ENCODE measurements around the gene WSCD2. TPM values are rescaled to one million over a fixed set of nuclear protein-coding genes. Genes with fewer than 3 reads are reported as not detected.

The WSCD2 gene
- total RNA-seq, 4 donors from 2014 or later = 0.13 to 4.6 (median 0.29) TPM

DNA sequence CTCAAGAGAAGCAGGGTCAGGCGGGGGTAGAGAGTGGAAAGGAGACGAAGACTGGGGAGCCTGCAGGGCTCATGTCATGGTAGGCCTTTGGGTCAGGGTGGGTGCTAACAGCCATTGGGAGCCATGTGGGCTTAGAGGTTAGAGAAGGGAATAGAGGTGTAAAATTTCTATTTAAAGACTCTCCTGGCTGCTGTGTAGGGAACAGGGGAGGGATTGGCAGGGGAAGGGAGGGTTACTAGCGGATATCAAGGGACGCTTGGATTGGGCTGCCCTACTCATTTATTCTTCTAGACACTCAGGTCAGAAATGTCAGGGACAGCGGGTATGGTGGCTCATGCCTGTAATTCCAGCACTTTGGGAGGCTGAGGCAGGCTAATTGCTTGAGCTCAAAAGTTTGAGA is 18.2 kb downstream of the WSCD2 start:
- Histone ChIP-seq H3K4me3 (no peak overlapping the region), H3K9me3 (no peaks in the 10 kb centered on the region), H3K27ac (no peak overlapping the region), H3K4me1 (no peaks in the 10 kb centered on the region), H3K36me3 (no peaks in the 10 kb centered on the region), H3K27me3 (peaks cover 4% of the 10 kb centered on the region)
- DNase-seq (ENCODE audit: low spot score in 2 of 2) = no peak
- TF ChIP-seq EP300 (IDR thresholded peaks at IDR 0.05) = no peak
- TF ChIP-seq POLR2AphosphoS5 (IDR thresholded peaks at IDR 0.05) = no peak
- TF ChIP-seq POLR2A (IDR thresholded peaks at IDR 0.05) = no peak
- TF ChIP-seq, protein P1, sequence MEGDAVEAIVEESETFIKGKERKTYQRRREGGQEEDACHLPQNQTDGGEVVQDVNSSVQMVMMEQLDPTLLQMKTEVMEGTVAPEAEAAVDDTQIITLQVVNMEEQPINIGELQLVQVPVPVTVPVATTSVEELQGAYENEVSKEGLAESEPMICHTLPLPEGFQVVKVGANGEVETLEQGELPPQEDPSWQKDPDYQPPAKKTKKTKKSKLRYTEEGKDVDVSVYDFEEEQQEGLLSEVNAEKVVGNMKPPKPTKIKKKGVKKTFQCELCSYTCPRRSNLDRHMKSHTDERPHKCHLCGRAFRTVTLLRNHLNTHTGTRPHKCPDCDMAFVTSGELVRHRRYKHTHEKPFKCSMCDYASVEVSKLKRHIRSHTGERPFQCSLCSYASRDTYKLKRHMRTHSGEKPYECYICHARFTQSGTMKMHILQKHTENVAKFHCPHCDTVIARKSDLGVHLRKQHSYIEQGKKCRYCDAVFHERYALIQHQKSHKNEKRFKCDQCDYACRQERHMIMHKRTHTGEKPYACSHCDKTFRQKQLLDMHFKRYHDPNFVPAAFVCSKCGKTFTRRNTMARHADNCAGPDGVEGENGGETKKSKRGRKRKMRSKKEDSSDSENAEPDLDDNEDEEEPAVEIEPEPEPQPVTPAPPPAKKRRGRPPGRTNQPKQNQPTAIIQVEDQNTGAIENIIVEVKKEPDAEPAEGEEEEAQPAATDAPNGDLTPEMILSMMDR (IDR thresholded peaks at IDR 0.05) = no peak
- 92% methylated on average over 5 of the region's 5 CpGs for WGBS

DNA sequence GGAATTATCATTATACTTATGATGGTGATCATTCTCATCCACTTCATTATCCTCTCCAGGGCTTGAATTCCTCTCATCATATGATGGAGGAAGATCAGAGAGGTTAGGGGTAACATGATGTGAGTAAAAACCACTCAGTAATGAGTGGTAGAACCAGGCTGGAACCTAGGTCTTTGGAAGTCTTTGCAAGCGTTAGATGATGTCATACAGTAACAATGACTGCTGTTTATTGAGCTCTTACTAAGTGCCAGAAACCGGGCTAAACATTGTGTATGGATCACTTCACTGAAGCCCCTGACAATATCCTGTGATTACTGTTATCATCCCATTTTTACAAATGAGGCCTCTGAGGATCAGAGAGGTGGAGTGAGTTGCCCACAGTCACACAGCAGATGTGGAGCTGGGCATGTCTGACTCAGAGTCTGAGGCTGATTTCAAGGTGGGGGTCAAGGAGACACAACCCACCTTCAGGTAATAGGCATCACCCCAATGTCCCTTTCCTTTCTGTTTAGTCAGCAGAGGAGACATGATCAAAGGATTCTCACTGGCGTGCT is 19.5 kb downstream of the WSCD2 start:
- no peak for DNase-seq (ENCODE audit: low spot score in 2 of 2)
- Histone ChIP-seq H3K4me1 (no peaks in the 10 kb centered on the region), H3K9me3 (no peaks in the 10 kb centered on the region), H3K4me3 (no peak overlapping the region), H3K27ac (no peak overlapping the region), H3K27me3 (peaks cover 4% of the 10 kb centered on the region), H3K36me3 (no peaks in the 10 kb centered on the region)
- TF ChIP-seq POLR2AphosphoS5 (IDR thresholded peaks at IDR 0.05) (no peak), EP300 (IDR thresholded peaks at IDR 0.05) (no peak)
- TF ChIP-seq, protein P1 (IDR thresholded peaks at IDR 0.05) = no peak
- WGBS = 77% methylated on average over 3 of the region's 3 CpGs

DNA sequence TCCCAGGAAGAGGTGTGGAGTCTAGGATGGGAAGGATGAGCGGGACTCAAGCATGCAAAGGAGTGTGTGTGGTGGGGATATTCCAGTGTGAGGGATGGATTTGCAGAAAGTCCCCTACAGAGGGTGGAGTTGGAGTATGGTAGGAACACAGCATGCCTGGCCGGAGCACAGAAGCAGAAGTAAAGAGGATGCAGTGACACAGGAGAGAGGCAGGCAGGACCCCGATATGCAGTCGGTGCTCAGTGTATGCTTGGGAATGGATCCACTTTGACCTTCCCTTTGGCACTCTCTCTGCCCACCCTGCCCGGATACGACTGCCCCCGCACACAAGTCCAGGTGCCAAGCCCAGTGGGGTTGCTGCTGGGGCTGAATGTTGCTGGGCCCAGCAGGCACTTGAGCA is 21.3 kb downstream of the WSCD2 start:
- 85% methylated on average over 7 of the region's 7 CpGs for WGBS

DNA sequence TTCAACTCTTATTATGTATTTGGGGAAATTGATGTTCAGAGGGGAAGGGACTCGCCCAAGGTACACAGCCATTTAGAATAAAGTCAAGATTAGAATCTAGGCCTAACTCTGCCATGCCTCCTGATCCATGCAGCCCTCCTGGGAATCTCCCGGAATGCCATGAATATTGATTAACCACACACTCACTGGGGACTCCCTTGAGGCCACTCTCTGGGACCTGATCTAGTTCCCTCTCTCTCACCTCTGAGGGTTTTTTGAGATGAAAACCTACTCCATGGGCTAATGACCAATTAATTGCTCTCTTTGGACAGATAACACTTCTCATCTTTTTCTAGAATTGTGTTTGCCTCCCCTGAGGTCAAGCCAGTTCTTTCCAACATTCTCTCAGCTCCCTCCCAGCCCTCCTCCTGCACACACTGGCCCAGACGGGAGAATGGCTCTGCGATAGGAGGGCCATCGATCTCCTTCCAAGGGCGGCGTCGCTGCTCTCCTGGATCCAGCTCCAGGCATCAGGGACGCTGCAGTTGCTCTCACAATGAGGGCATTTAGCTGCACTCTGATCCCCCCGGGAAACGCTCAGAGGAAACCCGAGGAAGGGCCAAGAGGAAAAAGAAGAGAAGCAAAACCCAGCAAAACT is 22.6 kb downstream of the WSCD2 start:
- Histone ChIP-seq H3K27ac (no peak overlapping the region), H3K27me3 (peaks cover 7% of the 10 kb centered on the region), H3K36me3 (no peaks in the 10 kb centered on the region), H3K4me3 (no peak overlapping the region), H3K9me3 (no peaks in the 10 kb centered on the region), H3K4me1 (peaks cover 5% of the 10 kb centered on the region)
- WGBS = 62% methylated on average over 12 of the region's 12 CpGs
- TF ChIP-seq, protein P1 (IDR thresholded peaks at IDR 0.05) = no peak
- TF ChIP-seq EP300 (IDR thresholded peaks at IDR 0.05) (no peak), POLR2A (IDR thresholded peaks at IDR 0.05) (no peak), POLR2AphosphoS5 (IDR thresholded peaks at IDR 0.05) (no peak)
- no peak for DNase-seq (ENCODE audit: low spot score in 2 of 2)

More for the DNA sequence above, 21.3 kb downstream of the WSCD2 start:
- Histone ChIP-seq H3K9me3 (no peaks in the 10 kb centered on the region), H3K27me3 (peaks cover 4% of the 10 kb centered on the region), H3K27ac (no peak overlapping the region), H3K36me3 (no peaks in the 10 kb centered on the region), H3K4me1 (no peaks in the 10 kb centered on the region), H3K4me3 (no peak overlapping the region)
- no peak for DNase-seq (ENCODE audit: low spot score in 2 of 2)
- no peak for TF ChIP-seq POLR2AphosphoS5 (IDR thresholded peaks at IDR 0.05)
- TF ChIP-seq, protein P1 (IDR thresholded peaks at IDR 0.05) = no peak
- TF ChIP-seq POLR2A (IDR thresholded peaks at IDR 0.05) = no peak
- TF ChIP-seq EP300 (IDR thresholded peaks at IDR 0.05) = no peak

DNA sequence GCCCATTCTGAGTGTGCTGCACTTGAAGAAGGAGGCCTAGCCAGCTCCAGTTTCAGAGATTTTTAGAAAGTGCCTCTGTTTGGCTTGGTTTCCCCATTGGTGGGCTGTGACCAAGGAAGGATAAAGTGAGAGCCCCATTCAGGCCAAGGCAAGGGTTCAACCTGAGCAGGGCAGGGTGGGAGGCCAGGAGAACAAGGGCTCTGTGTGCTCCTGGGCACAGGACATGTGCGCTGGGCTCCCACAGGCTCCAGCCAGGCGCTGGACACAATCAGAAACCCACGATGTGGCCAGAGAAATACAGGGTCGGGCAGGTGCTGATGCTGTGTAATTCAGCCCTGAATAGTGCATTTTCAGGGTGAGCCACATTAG is 23.1 kb downstream of the WSCD2 start:
- 71% methylated on average over 4 of the region's 4 CpGs for WGBS
- peaks cover 7% of the 10 kb centered on the region for H3K27me3 ChIP-seq
- no peak overlapping the region for H3K27ac ChIP-seq
- no peaks in the 10 kb centered on the region for H3K9me3 ChIP-seq
- H3K36me3 ChIP-seq = no peaks in the 10 kb centered on the region
- H3K4me1 ChIP-seq = peaks cover 8% of the 10 kb centered on the region
- DNase-seq (ENCODE audit: low spot score in 2 of 2) = no peak
- no peak overlapping the region for H3K4me3 ChIP-seq
- TF ChIP-seq EP300 (IDR thresholded peaks at IDR 0.05) = no peak
- no peak for TF ChIP-seq POLR2AphosphoS5 (IDR thresholded peaks at IDR 0.05)
- TF ChIP-seq, protein P1 (IDR thresholded peaks at IDR 0.05) = no peak
- no peak for TF ChIP-seq POLR2A (IDR thresholded peaks at IDR 0.05)
